K562 (cell line): ENCODE results near the gene AAK1. TPM values are rescaled to one million over a fixed set of nuclear protein-coding genes. Genes with fewer than 3 reads are reported as not detected.

Experiments
- CBFA2T3 ChIP-seq: fragments of 450-650 bp; IDR thresholded peaks from 2 replicates; pipeline ENCODE4 v1.6.1; 2017
- CBFB ChIP-seq: sonication (generic); formaldehyde crosslinking; IDR thresholded peaks from 2 replicates; pipeline ENCODE4 v1.4.0; 2020; ENCODE audit warnings: mild to moderate bottlenecking, missing genetic modification reagents
- CBX1 ChIP-seq: sonication (generic); IDR thresholded peaks from 2 replicates; pipeline ENCODE4 v1.6.1; 2016; ENCODE audit warnings: antibody characterized with exemption, low read depth, mild to moderate bottlenecking
- E2F3 ChIP-seq: fragments of 250-450 bp; sonication (Bioruptor Pico); IDR thresholded peaks from 2 replicates; pipeline ENCODE4 v1.4.0; 2020; ENCODE audit warnings: mild to moderate bottlenecking
- EGR1 ChIP-seq: fragments of 450-650 bp; conservative IDR thresholded peaks from 2 replicates; pipeline ENCODE4 v1.6.1; 2017; ENCODE audit warnings: mild to moderate bottlenecking
- GABPB1 ChIP-seq: sonication (generic); formaldehyde crosslinking; IDR thresholded peaks from 2 replicates; pipeline ENCODE4 v1.8.0; 2022; ENCODE audit warnings: mild to moderate bottlenecking, missing genetic modification reagents
- GABPB2 ChIP-seq: fragments of 250-450 bp; sonication (Bioruptor Pico); conservative IDR thresholded peaks from 2 replicates; pipeline ENCODE4 v1.5.1; 2021; ENCODE audit warnings: mild to moderate bottlenecking
- GTF3C2 ChIP-seq: IDR thresholded peaks from 3 replicates; pipeline ENCODE4 v1.6.1; 2011; ENCODE audit warnings: borderline replicate concordance, mild to moderate bottlenecking, moderate library complexity; ENCODE audit not compliant: insufficient read length; ENCODE audit errors: extremely low read depth
- L3MBTL2 ChIP-seq: fragments of 450-650 bp; IDR thresholded peaks from 2 replicates; pipeline ENCODE4 v1.6.1; 2016; ENCODE audit warnings: mild to moderate bottlenecking, moderate library complexity
- PHB2 ChIP-seq: fragments of 450-650 bp; IDR thresholded peaks from 2 replicates; pipeline ENCODE4 v1.6.1; 2017; ENCODE audit warnings: low read depth
- RAD51 ChIP-seq: fragments of 450-650 bp; IDR thresholded peaks from 2 replicates; pipeline ENCODE4 v1.7.1; 2016; ENCODE audit warnings: low read depth, mild to moderate bottlenecking, borderline replicate concordance
- RB1 ChIP-seq: fragments of 450-650 bp; IDR thresholded peaks from 2 replicates; pipeline ENCODE4 v1.6.1; 2017; ENCODE audit warnings: low read depth, mild to moderate bottlenecking
- SMC3 ChIP-seq: conservative IDR thresholded peaks from 2 replicates; pipeline ENCODE4 v1.6.1; 2011; ENCODE audit warnings: low read depth, low read length, improper control_type of control experiment; ENCODE audit not compliant: insufficient read depth
- SRSF1 ChIP-seq: fragments of 200-400 bp; formaldehyde crosslinking; IDR thresholded peaks from 2 replicates; pipeline ENCODE4 v1.6.1; 2017; ENCODE audit warnings: mild to moderate bottlenecking, low read depth, low read length, moderate library complexity
- STAT5B ChIP-seq: fragments of 250-450 bp; sonication (Bioruptor Pico); IDR thresholded peaks from 2 replicates; pipeline ENCODE4 v1.8.0; 2021; ENCODE audit warnings: mild to moderate bottlenecking, inconsistent platforms
- TAF1 ChIP-seq: IDR thresholded peaks from 2 replicates; pipeline ENCODE4 v1.6.1; 2011; ENCODE audit warnings: mild to moderate bottlenecking, low read length, moderate library complexity; ENCODE audit not compliant: insufficient read depth, control insufficient read depth, severe bottlenecking; ENCODE audit errors: extremely low read depth
- TEAD4 ChIP-seq, 2 experiments: sonication (generic) in 1 of 2; formaldehyde crosslinking in 1 of 2; IDR thresholded peaks; 2 replicates each; pipeline versions ENCODE4 v1.6.1 to v1.8.0; 2012 to 2022; ENCODE audit warnings: borderline replicate concordance in 1 of 2, inconsistent platforms in 1 of 2, low read length in 1 of 2, mild to moderate bottlenecking in 1 of 2, missing genetic modification reagents in 1 of 2
- ZNF134 ChIP-seq: fragments of 250-450 bp; sonication (Bioruptor Pico); conservative IDR thresholded peaks from 2 replicates; pipeline ENCODE4 v1.4.0; 2020
- ZNF436 ChIP-seq: fragments of 250-450, 450-650 bp; sonication (Bioruptor Pico); formaldehyde crosslinking; IDR thresholded peaks from 2 replicates; pipeline ENCODE4 v1.7.0; 2020; ENCODE audit warnings: mild to moderate bottlenecking
- polyA plus RNA-seq, 8 experiments: library from polyadenylated mRNA; depleted of rRNA in 4 of 8; stranded (reverse) in 5 of 8; unstranded in 3 of 8; fragments of >200 nt; fragmentation: Nextera tagmentation in 2 of 8; fragmentation: Illumina TruSeq in 1 of 8; extraction: Ambion mirVana in 2 of 8; extraction: Trizol in 1 of 8; gene quantifications; 2 replicates each; pipeline versions ENCODE4 v1.2.1 to v1.2.3, GENCODE V29; 2011 to 2014; ENCODE audit warnings: inconsistent platforms in 1 of 8, missing spikeins in 1 of 8
- total RNA-seq, 7 experiments: library from RNA; depleted of rRNA in 6 of 7; stranded (reverse); fragments of >200 nt in 6 of 7; fragmentation: Illumina TruSeq in 2 of 7; extraction: Trizol in 2 of 7; gene quantifications; 2 replicates each; pipeline versions ENCODE4 v1.2.1 to v1.2.3, GENCODE V29; 2011 to 2021; ENCODE audit warnings: low replicate concordance in 1 of 7
- TF ChIP-seq, protein P1 (sequence below): IDR thresholded peaks from 3 replicates; pipeline ENCODE4 v1.6.1; 2011; ENCODE audit warnings: borderline replicate concordance, mild to moderate bottlenecking; ENCODE audit not compliant: insufficient read length, insufficient read depth

AAK1 gene
- total and polyA plus RNA-seq, 9 of the 15 experiments (the other 6 are each of a cell fraction or from before 2014, with no cell fraction given): 0.89 to 17.1 (median 6.0) TPM

DNA sequence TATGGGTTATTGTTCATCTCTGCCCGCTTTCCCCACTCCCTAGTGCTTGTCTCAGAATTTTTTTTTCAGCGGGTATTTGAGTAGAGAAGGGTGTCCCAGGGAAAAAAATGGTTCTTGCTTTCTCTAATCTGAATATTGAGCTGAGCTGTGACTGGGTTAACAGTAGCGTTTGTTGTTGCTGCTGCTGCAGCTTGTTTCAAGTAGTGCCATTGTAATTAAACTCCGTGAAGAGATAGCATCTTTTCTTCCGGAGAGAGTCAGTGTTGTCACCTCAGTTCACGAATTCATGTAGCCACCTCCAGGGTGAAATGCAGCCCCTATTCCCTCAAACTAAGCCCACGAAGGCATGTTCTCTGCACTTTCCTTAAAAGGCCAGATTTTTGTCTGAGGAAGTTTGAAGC lies 1.5 kb upstream of the AAK1 start (continued):
- TF ChIP-seq RAD51 (no peak), STAT5B (CRISPR knock-in tag) (no peak), GABPB1 (CRISPR knock-in tag) (no peak), TAF1 (no peak), CBFB (no peak), L3MBTL2 (peak; percentile 67), GTF3C2 (no peak), TEAD4 (IDR thresholded peaks at IDR 0.05; ENCODE audit: low read length) (0 out of 2 replicates have a peak, but pooled peaks have one; percentile 6), TEAD4 (CRISPR knock-in tag; IDR thresholded peaks at IDR 0.05; ENCODE audit: borderline replicate concordance) (no peak), SMC3 (no peak), RB1 (no peak), EGR1 (no peak), E2F3 (CRISPR knock-in tag) (no peak), CBFA2T3 (no peak), PHB2 (no peak), SRSF1 (no peak), ZNF134 (no peak), CBX1 (no peak), GABPB2 (CRISPR knock-in tag) (no peak), ZNF436 (no peak)
- TF ChIP-seq, protein P1, sequence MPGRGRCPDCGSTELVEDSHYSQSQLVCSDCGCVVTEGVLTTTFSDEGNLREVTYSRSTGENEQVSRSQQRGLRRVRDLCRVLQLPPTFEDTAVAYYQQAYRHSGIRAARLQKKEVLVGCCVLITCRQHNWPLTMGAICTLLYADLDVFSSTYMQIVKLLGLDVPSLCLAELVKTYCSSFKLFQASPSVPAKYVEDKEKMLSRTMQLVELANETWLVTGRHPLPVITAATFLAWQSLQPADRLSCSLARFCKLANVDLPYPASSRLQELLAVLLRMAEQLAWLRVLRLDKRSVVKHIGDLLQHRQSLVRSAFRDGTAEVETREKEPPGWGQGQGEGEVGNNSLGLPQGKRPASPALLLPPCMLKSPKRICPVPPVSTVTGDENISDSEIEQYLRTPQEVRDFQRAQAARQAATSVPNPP: no peak
